Measurements from ENCODE around the gene PCMTD2.

Gene PCMTD2

GRCh38 chr20:64229507-64230061, 26.0 kb upstream of the PCMTD2 start (continued):
- TF ChIP-seq ZNF398 (tag by site-specific recombination; IDR thresholded peaks at IDR 0.05) (peak; percentile 88), GLI4 (tag by site-specific recombination; IDR thresholded peaks at IDR 0.05) (no peak), TSHZ1 (tag by site-specific recombination; IDR thresholded peaks at IDR 0.05; ENCODE audit: borderline replicate concordance) (no peak), ZBTB8A (tag by site-specific recombination; IDR thresholded peaks at IDR 0.05) (peak; percentile 18; the same call in 1 of the 2 replicates), EGR2 (tag by site-specific recombination; IDR thresholded peaks at IDR 0.05; ENCODE audit: low read depth) (no peak), GLIS1 (tag by site-specific recombination; IDR thresholded peaks at IDR 0.05) (peak; percentile 69), TCF7L2 (IDR thresholded peaks at IDR 0.05; ENCODE audit: borderline replicate concordance, low read depth, low read length) (no peak), ZNF596 (tag by site-specific recombination; IDR thresholded peaks at IDR 0.05) (no peak), HOXD13 (CRISPR knock-in tag; IDR thresholded peaks at IDR 0.05; ENCODE audit: borderline replicate concordance) (no peak), ZBTB6 (tag by site-specific recombination; IDR thresholded peaks at IDR 0.05) (peak; percentile 49; the same call in 1 of the 2 replicates), ZNF138 (tag by site-specific recombination; IDR thresholded peaks at IDR 0.05; ENCODE audit: borderline replicate concordance) (no peak), ZFP41 (tag by site-specific recombination; IDR thresholded peaks at IDR 0.05; ENCODE audit: borderline replicate concordance) (no peak), ZNF792 (tag by site-specific recombination; IDR thresholded peaks at IDR 0.05) (no peak), ZNF621 (tag by site-specific recombination; IDR thresholded peaks at IDR 0.05) (no peak), KLF7 (tag by site-specific recombination; IDR thresholded peaks at IDR 0.05; ENCODE audit: borderline replicate concordance) (no peak), ZNF214 (tag by site-specific recombination; IDR thresholded peaks at IDR 0.05; ENCODE audit: borderline replicate concordance) (no peak), ZNF600 (tag by site-specific recombination; IDR thresholded peaks at IDR 0.05) (peak; percentile 72), OSR2 (tag by site-specific recombination; IDR thresholded peaks at IDR 0.05) (peak; percentile 97), PRDM1 (tag by site-specific recombination; IDR thresholded peaks at IDR 0.05) (no peak), ZNF843 (tag by site-specific recombination; IDR thresholded peaks at IDR 0.05) (no peak), ZNF23 (tag by site-specific recombination; IDR thresholded peaks at IDR 0.05; ENCODE audit: borderline replicate concordance) (no peak), ZNF280D (tag by site-specific recombination; IDR thresholded peaks at IDR 0.05) (no peak), ZNF626 (tag by site-specific recombination; IDR thresholded peaks at IDR 0.05) (no peak), ZNF366 (tag by site-specific recombination; conservative IDR thresholded peaks at IDR 0.05) (no peak), ZNF514 (tag by site-specific recombination; IDR thresholded peaks at IDR 0.05) (no peak), PBX3 (CRISPR knock-in tag; IDR thresholded peaks at IDR 0.05) (no peak), ZNF677 (tag by site-specific recombination; IDR thresholded peaks at IDR 0.05) (no peak), ZFP37 (tag by site-specific recombination; IDR thresholded peaks at IDR 0.05) (no peak), ZNF747 (tag by site-specific recombination; IDR thresholded peaks at IDR 0.05) (no peak), ZNF654 (tag by site-specific recombination; IDR thresholded peaks at IDR 0.05; ENCODE audit: low read depth) (no peak), GFI1B (tag by site-specific recombination; IDR thresholded peaks at IDR 0.05) (peak; percentile 93)
